BJ (cell line): ENCODE results near the gene FSTL4. TPM values are rescaled to one million over a fixed set of nuclear protein-coding genes. Genes with fewer than 3 reads are reported as not detected.

Source experiments
- CTCF ChIA-PET: fragments of 350-600 bp; formaldehyde crosslinking; extraction: SDS; loops from one replicate; lab custom pipeline; 2021; ENCODE audit warnings: antibody characterized with exemption, inconsistent platforms; lab: Yijun Ruan, JAX
- POLR2A ChIA-PET: fragments of 300-600 bp; sonication (Branson Sonifier 250); formaldehyde crosslinking; extraction: SDS; loops from one replicate; lab custom pipeline; 2021; ENCODE audit warnings: antibody characterized with exemption; lab: Charles Lee
- DNase-seq: peaks from one replicate; pipeline ENCODE4 v3.0.0-alpha.2; 2011; ENCODE audit warnings: low read depth
- H3K27me3 ChIP-seq: 2 replicates; pipeline ENCODE4 v1.6.0; 2011; ENCODE audit warnings: low read length; ENCODE audit not compliant: control insufficient read depth, insufficient read depth
- H3K36me3 ChIP-seq: 2 replicates; pipeline ENCODE4 v1.5.1; 2011; ENCODE audit warnings: low read length; ENCODE audit not compliant: control insufficient read depth, insufficient read depth
- H3K4me3 ChIP-seq: 2 replicates; pipeline ENCODE4 v1.5.1; 2011; ENCODE audit warnings: low read depth, mild to moderate bottlenecking, control low read depth, low read length
- polyA plus RNA-seq: library from polyadenylated mRNA; depleted of rRNA; stranded (reverse); fragments of >200 nt; gene quantifications from 2 replicates; pipeline ENCODE4 v1.2.3, GENCODE V29; 2011
- TF ChIP-seq, protein P1 (sequence below): IDR thresholded peaks from 2 replicates; pipeline ENCODE4 v1.5.1; 2011; ENCODE audit warnings: low read depth, mild to moderate bottlenecking, control low read depth, inconsistent platforms, low read length, moderate library complexity; ENCODE audit not compliant: insufficient read depth

Gene FSTL4
- polyA plus RNA-seq, 1 experiment, result not detected

DNA sequence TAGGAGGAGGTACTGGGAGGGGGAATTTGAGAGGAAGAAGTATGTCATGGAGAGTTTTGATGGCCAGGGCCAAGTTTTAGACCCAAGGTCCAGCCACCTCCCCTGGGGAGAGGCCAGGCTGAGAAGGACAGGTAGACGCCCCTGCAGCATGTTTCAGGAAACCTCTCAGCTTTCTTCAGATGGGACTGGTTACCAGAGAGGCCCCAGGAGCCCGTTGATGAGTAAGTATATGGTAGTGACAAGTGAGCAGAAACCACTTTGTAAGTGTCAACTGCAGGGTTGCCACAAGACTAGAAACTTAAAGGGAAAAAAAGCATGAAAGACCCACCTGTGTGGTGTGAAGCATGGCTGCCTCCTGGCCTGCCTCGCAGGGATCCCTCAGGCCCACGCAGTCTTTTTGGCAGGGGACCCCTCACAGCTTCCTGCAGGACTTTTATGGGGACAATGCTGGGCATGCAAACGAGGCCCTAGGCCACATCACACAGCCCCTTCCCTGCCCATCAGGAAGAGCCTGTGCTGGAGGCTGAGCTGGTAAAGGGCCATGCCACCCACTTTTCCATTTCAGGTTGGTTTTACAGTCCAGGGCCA, 255.9 kb downstream of the FSTL4 start:
- CTCF ChIA-PET, result no interaction called here
- no peak overlapping the region for H3K4me3 ChIP-seq
- TF ChIP-seq, protein P1, sequence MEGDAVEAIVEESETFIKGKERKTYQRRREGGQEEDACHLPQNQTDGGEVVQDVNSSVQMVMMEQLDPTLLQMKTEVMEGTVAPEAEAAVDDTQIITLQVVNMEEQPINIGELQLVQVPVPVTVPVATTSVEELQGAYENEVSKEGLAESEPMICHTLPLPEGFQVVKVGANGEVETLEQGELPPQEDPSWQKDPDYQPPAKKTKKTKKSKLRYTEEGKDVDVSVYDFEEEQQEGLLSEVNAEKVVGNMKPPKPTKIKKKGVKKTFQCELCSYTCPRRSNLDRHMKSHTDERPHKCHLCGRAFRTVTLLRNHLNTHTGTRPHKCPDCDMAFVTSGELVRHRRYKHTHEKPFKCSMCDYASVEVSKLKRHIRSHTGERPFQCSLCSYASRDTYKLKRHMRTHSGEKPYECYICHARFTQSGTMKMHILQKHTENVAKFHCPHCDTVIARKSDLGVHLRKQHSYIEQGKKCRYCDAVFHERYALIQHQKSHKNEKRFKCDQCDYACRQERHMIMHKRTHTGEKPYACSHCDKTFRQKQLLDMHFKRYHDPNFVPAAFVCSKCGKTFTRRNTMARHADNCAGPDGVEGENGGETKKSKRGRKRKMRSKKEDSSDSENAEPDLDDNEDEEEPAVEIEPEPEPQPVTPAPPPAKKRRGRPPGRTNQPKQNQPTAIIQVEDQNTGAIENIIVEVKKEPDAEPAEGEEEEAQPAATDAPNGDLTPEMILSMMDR, result no peak
- H3K27me3 ChIP-seq, result peaks cover 1% of the 10 kb centered on the region; the same call in 1 of the 2 replicates
- no peaks in the 10 kb centered on the region for H3K36me3 ChIP-seq
- no peak for DNase-seq
- POLR2A ChIA-PET, result no interaction called here

DNA sequence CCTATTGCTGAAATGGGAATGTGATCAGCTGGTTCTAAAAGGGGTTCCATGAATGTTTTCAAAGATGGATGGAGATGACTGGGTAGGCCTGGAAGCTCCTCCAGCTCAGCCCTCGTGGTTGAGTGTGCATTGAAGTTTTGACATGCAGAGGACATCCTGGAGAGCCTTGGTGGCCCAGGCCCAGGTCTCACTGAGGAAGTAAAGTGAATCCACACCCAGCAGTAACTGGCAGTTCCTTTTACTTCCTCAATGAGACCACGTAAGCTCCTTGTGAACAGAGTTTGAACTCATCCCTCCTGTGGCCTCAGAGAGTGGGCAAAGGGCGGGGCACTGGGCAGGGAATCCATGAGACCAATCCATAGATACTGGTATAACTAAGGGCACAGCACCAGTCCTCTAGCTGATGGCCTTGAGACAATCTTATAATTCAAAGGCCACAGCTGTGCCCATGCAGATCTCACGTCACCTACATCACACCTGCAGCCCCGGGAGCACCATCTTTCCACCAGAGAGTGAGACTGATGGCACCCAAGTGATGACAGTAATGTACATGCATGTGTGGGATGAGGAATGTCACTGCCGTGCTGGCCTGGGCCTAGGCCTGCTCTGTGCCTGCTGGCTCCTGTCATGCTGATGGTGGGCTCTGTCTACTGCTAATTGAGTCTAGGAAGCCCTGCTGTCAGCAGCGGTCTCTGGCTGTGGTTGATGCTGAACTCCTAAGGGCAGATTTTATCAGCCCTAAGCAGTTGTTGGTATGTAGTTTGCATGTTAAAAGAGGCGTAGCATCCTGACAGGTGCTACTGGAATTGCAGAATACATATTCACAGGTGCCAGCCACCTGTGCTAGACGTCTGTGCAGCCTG, 257.8 kb downstream of the FSTL4 start:
- no peak overlapping the region for H3K4me3 ChIP-seq
- POLR2A ChIA-PET, result no interaction called here
- TF ChIP-seq, protein P1, result no peak
- CTCF ChIA-PET, result no interaction called here
- no peak for DNase-seq
- no peaks in the 10 kb centered on the region for H3K36me3 ChIP-seq
- peaks cover 1% of the 10 kb centered on the region; the same call in 1 of the 2 replicates for H3K27me3 ChIP-seq

DNA sequence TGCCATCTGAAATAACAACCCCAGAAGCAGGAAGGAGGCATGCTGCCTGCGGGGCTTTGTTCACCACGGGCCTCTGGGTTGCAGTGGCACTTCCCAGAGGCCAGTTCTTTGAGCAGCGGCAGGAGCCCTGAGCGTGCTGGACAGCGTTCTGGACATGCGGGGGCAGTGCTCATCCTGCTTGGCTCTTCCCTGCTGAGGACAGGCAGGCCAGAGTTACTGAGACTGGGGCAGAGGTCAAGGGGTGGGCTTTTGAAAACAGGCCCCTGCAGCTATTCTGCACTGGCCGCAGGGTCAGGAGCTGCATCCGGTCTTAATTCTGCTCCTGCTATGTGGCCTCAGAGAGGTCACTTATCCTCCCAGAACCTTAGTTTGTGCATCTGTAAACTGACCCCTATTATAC, 258.6 kb downstream of the FSTL4 start:
- no peak for DNase-seq
- ChIA-PET POLR2A (no interaction called here), CTCF (no interaction called here)
- Histone ChIP-seq H3K27me3 (no peaks in the 10 kb centered on the region), H3K36me3 (no peaks in the 10 kb centered on the region), H3K4me3 (no peak overlapping the region)
- TF ChIP-seq, protein P1, result no peak

DNA sequence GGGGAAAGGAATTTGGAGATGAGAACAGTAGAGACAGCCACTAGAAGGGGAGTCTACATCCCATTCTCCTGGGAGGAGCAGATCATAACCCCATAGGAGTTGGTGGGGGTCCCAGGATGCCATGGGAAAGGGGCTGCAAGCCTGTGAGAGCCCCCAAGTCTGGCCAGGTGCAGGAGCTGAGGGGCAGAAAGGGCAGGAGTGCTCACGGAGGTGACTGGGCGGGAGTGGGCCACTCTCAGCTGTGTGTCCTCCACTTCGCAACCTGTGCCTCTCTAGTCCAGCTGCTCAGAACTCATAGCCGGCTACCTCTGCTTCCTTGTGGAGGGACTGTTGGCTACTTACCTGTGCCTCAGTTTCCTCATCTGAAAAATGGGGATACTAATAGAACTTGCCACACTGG, 263.9 kb downstream of the FSTL4 start:
- POLR2A ChIA-PET, result no interaction called here
- Histone ChIP-seq H3K4me3 (no peak overlapping the region), H3K36me3 (no peaks in the 10 kb centered on the region), H3K27me3 (peaks cover 2% of the 10 kb centered on the region; the same call in 1 of the 2 replicates)
- DNase-seq, result no peak
- TF ChIP-seq, protein P1, result no peak
- CTCF ChIA-PET, result no interaction called here

DNA sequence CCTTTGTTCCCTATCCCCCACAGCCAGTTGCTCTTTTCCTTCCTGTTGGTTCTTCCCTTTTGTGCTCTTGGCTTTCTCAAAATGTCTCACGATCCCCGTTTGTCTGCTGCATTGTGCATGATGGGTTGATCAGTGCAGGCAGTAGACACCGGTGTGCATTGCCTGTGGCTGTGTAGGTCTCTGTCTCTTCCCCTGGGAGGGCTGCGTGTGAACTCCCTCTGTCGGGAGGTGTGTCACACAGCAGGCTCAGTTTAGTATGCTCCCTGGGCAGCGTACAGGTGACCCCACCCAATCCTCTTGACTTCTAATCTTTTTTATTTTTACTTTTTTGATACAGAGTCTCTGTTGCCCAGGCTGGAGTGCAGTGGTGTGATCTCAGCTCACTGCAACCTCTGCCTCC, 265.3 kb downstream of the FSTL4 start:
- Histone ChIP-seq H3K27me3 (peaks cover 2% of the 10 kb centered on the region; the same call in 1 of the 2 replicates), H3K4me3 (no peak overlapping the region), H3K36me3 (no peaks in the 10 kb centered on the region)
- no peak for DNase-seq
- TF ChIP-seq, protein P1, result no peak
- ChIA-PET POLR2A (interaction anchor here (0.5 kb wide), 1 partner anchor 554 kb away, joined by 3 read pairs; no protein-coding TSS in a partner anchor), CTCF (no interaction called here)
